ENCODE data around the gene RAD23A. TPM values are rescaled to one million over a fixed set of nuclear protein-coding genes. Genes with fewer than 3 reads are reported as not detected.

Gene RAD23A
- total and polyA plus RNA-seq, 9 of the 15 experiments (the other 6 are each of a cell fraction or from before 2014, with no cell fraction given): 9.5 to 181 (median 101) TPM

- peak; percentile 79 to 88 (median 81) for DNase-seq (ENCODE audit: extremely low read depth in 1 of 4, low spot score in 3 of 4)
- no peaks in the 10 kb centered on the region for H3K36me3 ChIP-seq (ENCODE audit: control insufficient read depth, insufficient read depth, low read length)
- ChIA-PET POLR2A (interaction anchor here (0.9 to 1.4 kb wide), 5 partner anchors 36 to 111 kb away, joined by 3 to 6 read pairs (median 4); no protein-coding TSS in a partner anchor), CTCF (ENCODE audit: low intra/inter-chr PET ratio) (interaction anchor here (1.1 kb wide), 1 partner anchor 48 kb away, joined by 4 read pairs; no protein-coding TSS in a partner anchor)
- peak; percentile 97 for FAIRE-seq
- H3K4me1 ChIP-seq (replicated peaks in 1 of 2; ENCODE audit: control insufficient read depth in 2 of 2, insufficient read depth in 2 of 2, low read length in 2 of 2): peaks cover 19 to 49% of the 10 kb centered on the region in 2 experiments; a peak in 4 of 5 replicates
- H3K27ac ChIP-seq (ENCODE audit: extremely low read depth, low read depth, low read length): no peak overlapping the region; the same call in 2 of the 3 replicates
- H3K4me3 ChIP-seq: no peak overlapping the region
- no TSS peak for BruUV-seq (replicated peaks)
- no peaks in the 10 kb centered on the region for H4K20me1 ChIP-seq (replicated peaks; ENCODE audit: control insufficient read depth, insufficient read depth, low read length)
- WGBS (ENCODE audit: insufficient coverage, low coverage, missing lambda C conversion rate): 13% methylated on average over 16 of the region's 16 CpGs
- H2AFZ ChIP-seq (ENCODE audit: low read depth, low read length): peak overlapping the region; percentile 80
- H3K9me3 ChIP-seq (replicated peaks; ENCODE audit: control insufficient read depth, insufficient read depth, low read depth, low read length): no peaks in the 10 kb centered on the region
- ATAC-seq: peak; percentile 96
- H3K9me1 ChIP-seq (ENCODE audit: control insufficient read depth, insufficient read depth, low read length): no peaks in the 10 kb centered on the region
- no peaks in the 10 kb centered on the region for H3K79me2 ChIP-seq (ENCODE audit: control insufficient read depth, insufficient read depth, low read length)
- H3K27me3 ChIP-seq (ENCODE audit: control insufficient read depth in 2 of 2, insufficient read depth in 2 of 2, low read length in 2 of 2): no peaks in the 10 kb centered on the region
- peak overlapping the region; percentile 3 to 84; a peak in 2 of 4 replicates for H3K9ac ChIP-seq (ENCODE audit: insufficient read depth in 1 of 2, low read depth in 2 of 2, low read length in 2 of 2)
- intact Hi-C loops (cut with micrococcal nuclease) (no loop called here), in situ Hi-C loops (cut with MboI) (loop anchor here (5.0 kb wide), 1 partner anchor 42 kb away; no protein-coding TSS in a partner anchor)
- peak overlapping the region; percentile 65 for H3K4me2 ChIP-seq (ENCODE audit: insufficient read depth, low read length)
- TF ChIP-seq HDAC1 (IDR thresholded peaks at IDR 0.05) (peak in 1 of 2 experiments; percentile 97; a peak in 2 of 4 replicates), CTCF (IDR thresholded peaks at IDR 0.05 in 2 of 3, conservative IDR thresholded peaks at IDR 0.05 in 1 of 3; ENCODE audit: insufficient read depth in 2 of 3, low read depth in 1 of 3, low read length in 3 of 3) (peak in 2 of 3 experiments; percentile 23 to 32; a peak in 1 of 6 replicates), KAT8 (IDR thresholded peaks at IDR 0.05; ENCODE audit: low read depth) (no peak), ZNF318 (IDR thresholded peaks at IDR 0.05; ENCODE audit: borderline replicate concordance in 1 of 2, low read depth in 1 of 2) (peak in 1 of 2 experiments; percentile 79; a peak in 1 of 4 replicates), MXI1 (IDR thresholded peaks at IDR 0.05; ENCODE audit: low read depth, low read length) (peak; percentile 91), CBX2 (IDR thresholded peaks at IDR 0.05; ENCODE audit: insufficient read depth, low read length, poor library complexity, severe bottlenecking) (no peak), NFE2 (IDR thresholded peaks at IDR 0.05; ENCODE audit: low read depth) (no peak), ESRRA (IDR thresholded peaks at IDR 0.05; ENCODE audit: borderline replicate concordance, low read depth) (peak; percentile 60; the same call in 1 of the 2 replicates)
Measured at GRCh38 chr19:12985049-12985776, 39.6 kb downstream of the RAD23A start.

All from K562 (cell line).